GM19351 (cell line): ENCODE results near the gene UCHL5.
"Not testable (repeated sequence)": the region's sequence is repeated elsewhere in the genome, so short reads cannot be mapped to it uniquely, and the experiment has no call there.

ENCODE experiments used
- ATAC-seq: cut with Tn5 transposase; IDR thresholded peaks from one replicate; pipeline ENCODE4 v1.9.1; 2021; ENCODE audit warnings: mild to moderate bottlenecking, moderate library complexity; ENCODE audit not compliant: unreplicated experiment

The UCHL5 gene

GRCh38 chr1:193065954-193066353, 6.8 kb upstream of the UCHL5 start:
- no peak for ATAC-seq

- ATAC-seq, result no peak
Measured at GRCh38 chr1:193062698-193063463, 3.7 kb upstream of the UCHL5 start.

- no peak for ATAC-seq
Measured at GRCh38 chr1:193060938-193061337, 1.8 kb upstream of the UCHL5 start.

GRCh38 chr1:193060406-193060805, 1.2 kb upstream of the UCHL5 start:
- no peak for ATAC-seq

GRCh38 chr1:193060115-193060403, 899 bp upstream of the UCHL5 start:
- ATAC-seq, result no peak

- ATAC-seq, result peak; percentile 56
Measured at GRCh38 chr1:193058529-193059281, 455 bp downstream of the UCHL5 start.

- no peak for ATAC-seq
Measured at GRCh38 chr1:193054169-193054675, 4.9 kb downstream of the UCHL5 start.

GRCh38 chr1:193048913-193049312, 10.2 kb downstream of the UCHL5 start:
- ATAC-seq, result not testable (repeated sequence)

GRCh38 chr1:193042766-193043691, 16.1 kb downstream of the UCHL5 start:
- no peak for ATAC-seq

GRCh38 chr1:193040011-193040410, 19.1 kb downstream of the UCHL5 start:
- ATAC-seq, result no peak

GRCh38 chr1:193036337-193037047, 22.7 kb downstream of the UCHL5 start:
- ATAC-seq, result no peak

- no peak for ATAC-seq
Measured at GRCh38 chr1:193033610-193034009, 25.6 kb downstream of the UCHL5 start.

GRCh38 chr1:193032643-193033427, 26.3 kb downstream of the UCHL5 start:
- ATAC-seq, result not testable (repeated sequence)

GRCh38 chr1:193031431-193031830, 27.7 kb downstream of the UCHL5 start:
- ATAC-seq, result no peak

GRCh38 chr1:193030280-193030679, 28.9 kb downstream of the UCHL5 start:
- ATAC-seq, result no peak

- no peak for ATAC-seq
Measured at GRCh38 chr1:193025218-193025617, 33.9 kb downstream of the UCHL5 start.

- ATAC-seq, result peak; percentile 82
Measured at GRCh38 chr1:193019442-193020026, 39.6 kb downstream of the UCHL5 start.

GRCh38 chr1:193016788-193017187, 42.4 kb downstream of the UCHL5 start:
- no peak for ATAC-seq

GRCh38 chr1:193014400-193014799, 44.8 kb downstream of the UCHL5 start:
- no peak for ATAC-seq
